Suppressor macrophage (primary cell): ENCODE data around the gene GARRE1.
"Not testable (repeated sequence)": the region's sequence is repeated elsewhere in the genome, so short reads cannot be mapped to it uniquely, and the experiment has no call there.

ENCODE experiments used
- DNase-seq, 4 experiments: peaks; one replicate each; pipeline ENCODE4 v3.0.0-alpha.2; 2020 to 2022
- total RNA-seq, 17 experiments: gene quantifications; one replicate each; lab custom pipeline; 2026; ENCODE audit warnings: mixed read lengths in 6 of 17, inconsistent platforms in 3 of 17; lab: John Stamatoyannopoulos, UW

GARRE1 gene
- total RNA-seq, result 9.0 to 24.4 (median 17.4) reads per million in 17 experiments

DNA sequence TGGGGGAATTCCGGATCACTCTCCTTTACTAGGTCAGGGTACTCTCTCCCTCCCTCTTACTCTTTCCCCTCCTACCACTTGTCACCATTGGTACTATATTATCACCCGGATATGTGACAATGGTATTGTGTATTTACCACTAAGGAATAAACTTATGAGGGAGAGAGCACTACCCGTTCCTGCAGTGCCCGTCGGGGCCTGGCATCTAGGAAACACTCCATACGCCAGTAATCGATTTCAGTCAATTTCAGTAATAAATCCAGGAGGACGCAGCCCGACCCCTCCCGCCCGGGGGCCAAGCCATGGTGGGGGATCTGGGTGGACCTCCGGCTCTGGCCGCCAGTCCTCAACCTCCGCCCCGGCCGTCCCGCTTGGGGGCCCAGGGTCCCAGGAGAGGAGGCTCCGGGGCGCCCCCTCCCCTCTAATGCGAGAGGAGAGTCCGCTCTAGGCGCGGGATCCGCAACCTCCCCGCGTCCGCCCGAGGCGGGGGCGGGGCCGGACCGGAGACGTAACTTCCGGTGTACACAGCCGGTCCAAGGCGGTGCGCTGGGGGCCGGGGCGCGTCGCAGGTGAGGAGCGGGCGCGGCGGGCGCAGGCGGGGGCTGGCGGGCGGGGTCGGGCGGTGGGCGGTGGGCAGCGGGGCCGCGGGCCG is at the start of gene GARRE1:
Gene GARRE1 (plus strand): TSS at position 509 of the 652 bp plus-strand sequence. CDS start 45,920 bp downstream, outside the sequence.
- peak; percentile 74 to 91 (median 82) for DNase-seq

DNA sequence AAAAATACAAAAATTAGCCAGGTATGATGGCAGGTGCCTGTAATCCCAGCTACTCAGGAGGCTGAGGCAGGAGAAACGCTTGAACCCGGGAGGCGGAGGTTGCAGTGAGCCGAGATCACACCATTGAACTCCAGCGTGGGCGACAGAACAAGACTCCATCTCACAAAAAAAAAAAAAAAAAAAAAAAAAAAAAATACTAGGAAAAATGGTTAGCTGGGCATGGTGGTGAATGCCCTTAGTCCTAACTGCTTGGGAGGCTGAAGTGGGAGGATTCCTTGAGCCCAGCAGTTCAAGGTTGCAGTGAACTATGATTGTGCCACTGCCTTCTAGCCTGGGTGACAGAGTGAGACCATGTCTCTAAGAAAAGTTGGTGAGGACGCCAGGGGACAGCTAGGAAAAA is 49.0 kb upstream of the GARRE1 start:
- not testable (repeated sequence) for DNase-seq

- DNase-seq, result no peak
These were observed 46.0 kb upstream of the GARRE1 start for GRCh38 chr19:34208291-34208884.

- DNase-seq, result no peak
These were observed 44.6 kb upstream of the GARRE1 start for GRCh38 chr19:34209726-34210125.

DNA sequence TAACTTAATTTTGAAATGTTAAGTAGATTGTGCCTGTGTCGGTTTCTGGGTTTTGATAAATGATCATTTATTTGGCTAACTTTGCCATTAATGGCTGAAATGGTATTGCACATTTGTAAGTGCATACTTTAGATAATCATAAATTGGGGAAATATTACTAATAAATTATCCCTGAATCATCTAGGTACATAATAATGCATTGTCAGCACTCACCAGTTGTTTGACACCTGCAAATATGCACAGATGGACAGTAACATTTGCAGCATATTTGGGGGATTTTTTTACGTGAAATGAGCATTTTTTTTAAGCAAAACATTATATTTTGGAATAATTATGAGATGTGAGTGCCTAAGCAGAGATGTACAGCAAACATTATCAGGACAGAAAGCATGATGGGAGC is 41.1 kb upstream of the GARRE1 start:
- DNase-seq, result no peak

DNA sequence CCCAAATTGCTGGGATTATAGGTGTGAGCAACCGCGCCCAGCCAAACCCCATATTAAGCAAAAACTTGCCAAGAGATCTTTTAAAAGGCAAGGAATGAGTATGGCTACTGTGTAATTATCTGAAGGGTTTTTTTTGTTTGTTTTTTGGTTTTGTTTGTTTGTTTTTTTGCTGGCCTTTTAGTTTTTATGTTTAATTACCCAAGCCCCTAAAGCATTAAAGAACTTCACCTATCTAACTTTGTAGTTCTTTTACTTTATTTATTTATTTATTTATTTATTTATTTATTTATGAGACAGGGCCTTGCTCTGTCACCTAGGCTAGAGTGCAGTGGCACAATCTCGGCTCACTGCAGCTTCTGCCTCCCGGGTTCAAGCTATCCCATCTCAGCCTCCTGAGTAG is 40.3 kb upstream of the GARRE1 start:
- no peak for DNase-seq

DNA sequence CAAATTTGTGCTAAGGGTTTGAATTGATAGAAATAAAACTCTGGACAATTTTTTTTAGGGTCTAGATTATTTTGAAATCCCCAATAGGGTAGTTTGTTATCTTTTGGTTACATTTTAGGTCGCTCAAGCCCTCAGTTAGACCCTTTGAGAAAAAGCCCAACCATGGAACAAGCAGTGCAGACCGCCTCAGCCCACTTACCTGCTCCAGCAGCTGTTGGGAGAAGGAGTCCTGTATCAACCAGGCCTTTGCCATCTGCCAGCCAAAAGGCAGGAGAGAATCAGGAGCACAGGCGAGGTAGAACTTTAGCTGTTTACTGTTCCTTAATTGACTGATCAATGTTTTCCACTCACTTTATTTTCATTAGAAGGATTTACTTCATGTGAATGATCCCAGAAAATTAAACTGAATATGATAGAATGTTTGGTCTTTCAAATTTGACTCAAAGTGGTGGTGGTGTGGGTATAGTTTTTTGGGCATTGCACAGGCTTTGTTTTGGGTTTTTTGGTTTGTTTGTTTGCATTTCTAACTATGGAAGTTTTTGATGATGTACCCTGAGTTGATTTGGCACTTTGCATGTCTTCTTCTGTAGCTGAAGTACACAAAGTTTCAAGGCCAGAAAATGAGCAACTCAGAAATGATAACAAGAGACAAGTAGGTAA is 39.2 kb upstream of the GARRE1 start:
- no peak for DNase-seq

GRCh38 chr19:34215666-34216038 is 38.7 kb upstream of the GARRE1 start:
- no peak for DNase-seq

DNA sequence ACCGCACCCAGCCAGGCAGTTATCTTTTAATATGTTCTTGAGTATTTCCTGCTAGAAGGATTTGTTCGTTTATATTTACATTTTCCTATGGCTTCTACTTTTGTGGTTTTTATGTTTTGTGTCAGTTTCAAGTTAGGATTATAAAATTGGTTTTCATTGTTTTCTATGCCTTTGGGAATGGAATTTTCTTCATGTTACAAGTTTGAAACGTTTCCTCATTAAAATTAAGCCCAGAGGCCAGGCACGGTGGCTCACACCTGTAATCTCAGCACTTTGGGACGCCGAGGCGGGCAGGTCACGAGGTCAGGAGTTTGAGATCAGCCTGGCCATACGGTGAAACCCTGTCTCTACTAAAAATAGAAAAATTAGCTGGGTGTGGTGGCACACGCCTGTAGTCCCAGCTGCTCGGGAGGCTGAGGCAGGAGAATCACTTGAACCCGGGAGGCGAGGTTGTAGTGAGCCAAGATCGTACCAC is 37.6 kb upstream of the GARRE1 start:
- not testable (repeated sequence) for DNase-seq

DNA sequence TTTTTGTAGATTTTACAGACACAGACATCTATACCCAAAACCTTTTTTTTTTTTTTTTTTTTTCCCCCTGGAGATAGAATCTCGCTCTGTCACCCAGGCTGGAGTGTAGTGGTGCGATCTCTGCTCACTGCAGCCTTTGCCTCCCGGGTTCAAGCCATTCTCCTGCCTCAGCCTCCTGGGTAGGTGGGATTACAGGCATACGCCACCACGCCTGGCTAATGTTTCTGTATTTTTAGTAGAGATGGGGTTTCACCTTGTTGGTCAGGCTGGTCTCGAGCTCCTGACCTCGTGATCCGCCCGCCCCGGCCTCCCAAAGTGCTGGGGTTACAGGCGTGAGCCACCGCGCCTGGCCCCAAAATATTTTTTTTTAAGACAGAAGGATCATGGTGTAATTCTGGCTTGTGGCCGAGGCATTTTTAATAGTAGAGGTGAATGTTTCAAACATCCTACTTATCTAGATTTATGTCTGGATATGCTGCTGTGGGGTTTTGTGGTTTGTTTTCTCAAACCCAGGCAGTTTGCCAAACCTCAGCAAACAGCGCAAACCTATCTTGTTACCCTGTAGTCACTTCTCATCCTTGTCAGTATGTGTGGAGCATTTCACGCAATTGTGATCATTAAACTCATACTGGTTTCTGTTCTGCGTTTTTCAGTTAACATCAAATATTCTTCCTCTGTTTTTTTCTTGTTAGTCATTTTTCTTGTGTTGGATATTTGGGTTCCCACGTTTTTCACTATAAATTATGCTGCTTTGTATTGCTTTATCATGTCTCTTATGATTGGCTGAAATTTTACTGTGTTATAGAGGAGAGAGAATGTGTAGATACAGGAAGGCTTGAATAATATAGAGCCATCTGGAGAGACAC is 36.2 kb upstream of the GARRE1 start:
- peak; percentile 13 to 39 (median 30) for DNase-seq

- DNase-seq, result no peak
These were observed 35.6 kb upstream of the GARRE1 start for GRCh38 chr19:34218818-34219164.

GRCh38 chr19:34220472-34221063 is 33.8 kb upstream of the GARRE1 start:
- DNase-seq, result peak; percentile 78 to 86 (median 84)

- no peak for DNase-seq
These were observed 32.0 kb upstream of the GARRE1 start for GRCh38 chr19:34222386-34222785.

DNA sequence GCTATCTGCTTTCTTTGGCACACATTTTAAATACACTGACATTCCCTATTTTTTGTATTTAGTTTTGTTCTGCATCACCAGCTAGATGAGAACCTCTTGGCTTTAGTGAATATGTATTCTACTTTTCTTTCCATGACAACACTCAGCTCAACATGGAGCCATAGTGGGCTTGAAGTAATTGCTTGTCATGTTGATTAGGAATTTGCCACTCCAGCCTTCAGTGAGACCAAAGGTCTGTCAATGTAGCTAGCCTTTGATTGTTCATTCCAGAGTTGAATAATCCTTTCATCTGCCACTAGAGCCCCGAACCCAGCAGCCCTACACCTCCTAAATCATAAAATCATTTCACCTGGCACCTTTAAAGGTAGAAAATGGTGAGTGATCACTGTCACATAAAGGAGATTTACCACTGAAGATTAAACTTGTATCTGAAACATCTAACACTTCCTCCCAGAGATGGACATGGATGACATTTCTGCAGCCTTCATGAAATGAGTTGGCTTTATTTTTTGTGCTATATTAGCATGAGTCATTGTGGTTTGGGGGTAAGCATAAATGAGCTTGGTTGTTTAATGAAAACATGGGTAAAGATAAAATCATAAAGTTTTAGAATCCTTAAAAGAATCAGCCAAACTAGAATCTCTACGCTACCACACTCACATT is 29.2 kb upstream of the GARRE1 start:
- no peak for DNase-seq

DNA sequence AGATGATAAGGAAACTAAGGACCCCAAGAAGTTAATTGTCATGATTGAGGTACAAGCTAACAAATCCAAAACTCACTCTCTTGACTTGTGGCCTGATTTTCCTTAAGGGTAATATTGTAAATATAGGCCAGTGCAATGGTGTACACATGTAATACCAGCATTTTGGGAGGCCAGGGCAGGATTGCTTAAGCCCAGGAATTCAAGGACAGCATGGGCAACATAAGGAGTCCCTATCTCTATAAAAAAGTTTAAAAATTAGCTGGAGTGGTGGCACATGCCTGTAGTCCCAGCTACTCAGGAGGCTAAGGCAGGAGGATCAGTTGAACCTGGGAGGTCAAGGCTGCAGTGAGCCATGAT is 28.7 kb upstream of the GARRE1 start:
- no peak for DNase-seq

DNA sequence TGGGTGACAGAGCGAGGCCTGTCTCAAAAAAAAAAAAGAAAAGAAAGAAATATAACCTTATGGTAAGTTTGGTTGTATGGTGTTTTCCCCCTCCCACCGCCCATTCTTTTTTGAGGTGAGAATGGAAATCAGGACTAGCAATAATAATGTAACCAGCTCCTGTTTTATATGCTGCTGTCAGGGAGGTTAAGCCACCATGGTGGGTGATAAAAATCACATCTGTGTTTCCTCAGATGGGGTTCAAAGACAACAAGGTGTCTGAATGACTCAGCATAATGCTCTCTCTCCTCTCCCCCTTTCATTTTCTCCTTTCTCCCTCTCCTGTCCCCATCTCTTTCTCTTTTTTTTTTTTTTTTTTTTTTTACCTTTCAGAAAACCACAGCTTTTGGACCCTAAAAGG is 28.3 kb upstream of the GARRE1 start:
- no peak for DNase-seq

GRCh38 chr19:34228347-34228746 is 26.0 kb upstream of the GARRE1 start:
- DNase-seq, result no peak

DNA sequence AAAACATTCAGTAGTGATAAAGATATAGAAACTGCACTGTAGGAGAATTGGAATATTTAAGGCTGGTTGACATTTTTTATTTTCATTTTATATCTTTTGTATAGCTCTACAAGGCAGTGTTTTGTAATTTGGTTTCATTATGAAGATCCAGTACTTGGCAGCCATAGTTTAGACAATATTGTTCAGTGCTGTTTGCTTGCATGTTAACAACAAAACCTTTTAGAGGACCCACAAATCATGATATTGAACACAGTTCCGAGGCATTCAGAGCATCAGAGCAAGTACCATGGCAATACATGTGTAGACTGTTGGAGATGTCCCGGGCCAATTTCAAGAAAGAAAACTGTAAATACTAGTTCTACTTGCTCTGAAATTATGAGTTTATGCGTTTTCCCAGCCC is 25.6 kb upstream of the GARRE1 start:
- no peak for DNase-seq

DNA sequence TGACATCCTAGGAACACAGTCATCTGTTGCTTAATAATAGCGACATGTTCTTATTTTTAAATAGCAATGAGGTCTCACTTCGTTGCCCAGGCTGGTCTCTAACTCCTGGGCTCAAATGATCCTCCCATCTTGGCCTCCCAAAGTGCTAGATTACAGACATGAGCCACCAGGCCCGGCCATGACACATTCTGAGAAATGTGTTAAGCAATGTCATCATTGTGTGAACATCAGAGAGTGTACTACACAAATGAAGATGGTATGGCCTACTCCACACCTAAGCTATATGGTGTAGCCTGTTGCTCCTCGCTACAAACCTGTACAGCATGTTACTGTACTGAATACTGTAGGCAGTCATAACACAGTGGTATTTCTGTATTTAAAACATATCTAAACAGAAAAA is 24.6 kb upstream of the GARRE1 start:
- no peak for DNase-seq

DNA sequence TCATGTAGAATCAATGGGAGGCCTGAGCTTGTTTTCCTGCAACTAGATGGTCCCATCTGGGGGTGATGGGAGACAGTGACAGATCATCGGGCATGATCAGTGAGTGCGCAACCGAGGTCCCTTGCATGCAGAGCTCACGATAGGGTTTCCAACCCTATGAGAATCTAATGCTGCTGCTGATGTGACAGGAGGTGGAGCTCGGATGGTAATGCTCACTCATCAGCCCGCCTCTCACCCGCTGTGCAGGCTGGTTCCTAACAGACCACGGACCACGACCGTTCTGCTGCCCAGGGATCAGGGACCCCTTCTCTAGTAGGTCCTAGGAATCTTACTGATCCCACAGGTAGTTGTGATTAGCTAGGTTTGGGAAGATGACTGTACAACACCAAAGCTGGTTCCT is 23.5 kb upstream of the GARRE1 start:
- no peak for DNase-seq

- no peak for DNase-seq
These were observed 22.9 kb upstream of the GARRE1 start for GRCh38 chr19:34231439-34231838.
